HepG2 (cell line): Measurements from ENCODE around the gene STPG4. TPM values are rescaled to one million over a fixed set of nuclear protein-coding genes. Genes with fewer than 3 reads are reported as not detected.
A peak's percentile ranks its signal among the peaks of the same experiment; 100 is the strongest.

Experiments
- CTCF ChIP-seq: sonication (generic); formaldehyde crosslinking; IDR thresholded peaks from 2 replicates; pipeline ENCODE4 v1.5.0; 2020; ENCODE audit warnings: mild to moderate bottlenecking, missing genetic modification reagents, moderate library complexity
- MIER3 ChIP-seq: IDR thresholded peaks from 2 replicates; pipeline ENCODE4 v1.6.1; 2016; ENCODE audit warnings: missing compliant biosample characterization, borderline replicate concordance
- NPAS2 ChIP-seq: sonication (generic); formaldehyde crosslinking; IDR thresholded peaks from 2 replicates; pipeline ENCODE4 v1.8.0; 2022; ENCODE audit warnings: mild to moderate bottlenecking, missing genetic modification reagents, borderline replicate concordance
- PAX8 ChIP-seq: sonication (generic); formaldehyde crosslinking; IDR thresholded peaks from 2 replicates; pipeline ENCODE4 v1.8.0; 2022; ENCODE audit warnings: mild to moderate bottlenecking, missing genetic modification reagents, borderline replicate concordance
- RBAK ChIP-seq: sonication (generic); formaldehyde crosslinking; IDR thresholded peaks from 2 replicates; pipeline ENCODE4 v1.5.1; 2020; ENCODE audit warnings: mild to moderate bottlenecking, missing genetic modification reagents
- RBM22 ChIP-seq: fragments of 200-400 bp; formaldehyde crosslinking; optimal IDR thresholded peaks from 2 replicates; pipeline ENCODE3; 2017; ENCODE audit warnings: mild to moderate bottlenecking, low read length, moderate library complexity
- REL ChIP-seq: sonication (generic); formaldehyde crosslinking; conservative IDR thresholded peaks from 2 replicates; pipeline ENCODE4 v1.8.0; 2022; ENCODE audit warnings: mild to moderate bottlenecking, missing genetic modification reagents, moderate library complexity
- REXO4 ChIP-seq: sonication (generic); formaldehyde crosslinking; IDR thresholded peaks from 2 replicates; pipeline ENCODE4 v1.8.0; 2022; ENCODE audit warnings: missing genetic modification reagents, mild to moderate bottlenecking, borderline replicate concordance
- RNF219 ChIP-seq: sonication (generic); formaldehyde crosslinking; IDR thresholded peaks from 2 replicates; pipeline ENCODE4 v1.5.0; 2020; ENCODE audit warnings: mild to moderate bottlenecking, missing genetic modification reagents
- SP4 ChIP-seq: sonication (generic); formaldehyde crosslinking; IDR thresholded peaks from 2 replicates; pipeline ENCODE4 v1.8.1; 2023; ENCODE audit warnings: mild to moderate bottlenecking, missing genetic modification reagents
- SRF ChIP-seq: IDR thresholded peaks from 2 replicates; pipeline ENCODE4 v1.6.1; 2011; ENCODE audit warnings: mild to moderate bottlenecking, low read depth, low read length, moderate library complexity
- ZC3H13 ChIP-seq: sonication (generic); formaldehyde crosslinking; IDR thresholded peaks from 2 replicates; pipeline ENCODE4 v1.8.1; 2023; ENCODE audit warnings: mild to moderate bottlenecking, missing genetic modification reagents, moderate library complexity
- ZMAT5 ChIP-seq: sonication (generic); formaldehyde crosslinking; IDR thresholded peaks from 2 replicates; pipeline ENCODE4 v1.5.0; 2020; ENCODE audit warnings: mild to moderate bottlenecking, low read depth, missing genetic modification reagents, borderline replicate concordance
- ZNF12 ChIP-seq: sonication (generic); formaldehyde crosslinking; IDR thresholded peaks from 2 replicates; pipeline ENCODE4 v1.5.0; 2020; ENCODE audit warnings: missing genetic modification reagents
- ZNF253 ChIP-seq: sonication (generic); formaldehyde crosslinking; IDR thresholded peaks from 2 replicates; pipeline ENCODE4 v1.8.0; 2022; ENCODE audit warnings: mild to moderate bottlenecking, missing genetic modification reagents, borderline replicate concordance
- ZNF280D ChIP-seq: sonication (generic); formaldehyde crosslinking; IDR thresholded peaks from 2 replicates; pipeline ENCODE4 v1.5.1; 2020; ENCODE audit warnings: mild to moderate bottlenecking, missing genetic modification reagents
- ZNF383 ChIP-seq: sonication (generic); formaldehyde crosslinking; IDR thresholded peaks from 2 replicates; pipeline ENCODE4 v1.4.0; 2020; ENCODE audit warnings: missing genetic modification reagents, mild to moderate bottlenecking, borderline replicate concordance
- ZNF512 ChIP-seq: sonication (generic); formaldehyde crosslinking; IDR thresholded peaks from 2 replicates; pipeline ENCODE4 v1.4.0; 2020; ENCODE audit warnings: mild to moderate bottlenecking, missing genetic modification reagents
- ZNF557 ChIP-seq: sonication (generic); formaldehyde crosslinking; IDR thresholded peaks from 2 replicates; pipeline ENCODE4 v1.4.0; 2020; ENCODE audit warnings: missing genetic modification reagents
- ZNF749 ChIP-seq: sonication (generic); formaldehyde crosslinking; IDR thresholded peaks from 2 replicates; pipeline ENCODE4 v1.8.0; 2022; ENCODE audit warnings: mild to moderate bottlenecking, missing genetic modification reagents, moderate library complexity, borderline replicate concordance
- ZSCAN25 ChIP-seq: sonication (generic); formaldehyde crosslinking; IDR thresholded peaks from 2 replicates; pipeline ENCODE4 v1.8.0; 2022; ENCODE audit warnings: mild to moderate bottlenecking, missing genetic modification reagents
- polyA plus RNA-seq, 8 experiments: library from polyadenylated mRNA; depleted of rRNA in 3 of 8; stranded (reverse) in 7 of 8; unstranded in 1 of 8; fragments of >200 nt; fragmentation: Illumina TruSeq in 4 of 8; extraction: Trizol in 4 of 8; gene quantifications; 2 replicates each; pipeline versions ENCODE4 v1.2.1 to v1.2.3, GENCODE V29; 2011 to 2016; ENCODE audit warnings: low read depth in 4 of 8, missing spikeins in 1 of 8, mixed read lengths in 1 of 8; ENCODE audit not compliant: insufficient read depth in 1 of 8
- total RNA-seq, 5 experiments: library from RNA; depleted of rRNA; stranded (reverse); fragments of >200 nt; fragmentation: Illumina TruSeq; extraction: Trizol; gene quantifications; 2 replicates each; pipeline ENCODE4 v1.2.3, GENCODE V29; 2016; ENCODE audit warnings: low read depth in 1 of 5

Gene STPG4
- total and polyA plus RNA-seq, 2 of the 13 experiments (the other 11 are each of a cell fraction or from before 2014, with no cell fraction given): 0.11 to 0.15 TPM

GRCh38 chr2:47129191-47129706 lies 25.9 kb downstream of the STPG4 start (continued):
- TF ChIP-seq ZNF512 (no peak), ZNF383 (CRISPR knock-in tag) (no peak), RBM22 (no peak), CTCF (CRISPR knock-in tag) (peak; percentile 25; the same call in 1 of the 2 replicates), ZSCAN25 (CRISPR knock-in tag) (no peak), NPAS2 (CRISPR knock-in tag) (no peak), ZC3H13 (CRISPR knock-in tag) (no peak), SRF (no peak), ZNF253 (CRISPR knock-in tag) (peak; percentile 38; the same call in 1 of the 2 replicates), REL (CRISPR knock-in tag) (no peak), ZNF12 (CRISPR knock-in tag) (peak; percentile 14; the same call in 1 of the 2 replicates), ZNF749 (CRISPR knock-in tag) (no peak; the same call in 1 of the 2 replicates), ZNF280D (CRISPR knock-in tag) (no peak), REXO4 (CRISPR knock-in tag) (no peak), PAX8 (CRISPR knock-in tag) (no peak), RNF219 (CRISPR knock-in tag) (no peak), ZMAT5 (no peak), MIER3 (no peak), RBAK (CRISPR knock-in tag) (peak; percentile 62; the same call in 1 of the 2 replicates), SP4 (CRISPR knock-in tag) (peak; percentile 66; the same call in 1 of the 2 replicates), ZNF557 (no peak)
